Metanephros (tissue), 2 donors: ENCODE results near the gene LRPPRC. TPM values are rescaled to one million over a fixed set of nuclear protein-coding genes. Genes with fewer than 3 reads are reported as not detected.

Experiments used
- small RNA-seq: library from RNA; depleted of rRNA; stranded (forward); fragments of <200 nt; gene quantifications from one replicate; pipeline ENCODE3, GENCODE V24; 2014; ENCODE audit warnings: low replicate concordance
- total RNA-seq: library from RNA; depleted of rRNA; stranded (reverse); fragments of >200 nt; gene quantifications from one replicate; pipeline ENCODE4 v1.2.3, GENCODE V29; 2014

The LRPPRC gene
- total RNA-seq = 95.8 TPM

DNA sequence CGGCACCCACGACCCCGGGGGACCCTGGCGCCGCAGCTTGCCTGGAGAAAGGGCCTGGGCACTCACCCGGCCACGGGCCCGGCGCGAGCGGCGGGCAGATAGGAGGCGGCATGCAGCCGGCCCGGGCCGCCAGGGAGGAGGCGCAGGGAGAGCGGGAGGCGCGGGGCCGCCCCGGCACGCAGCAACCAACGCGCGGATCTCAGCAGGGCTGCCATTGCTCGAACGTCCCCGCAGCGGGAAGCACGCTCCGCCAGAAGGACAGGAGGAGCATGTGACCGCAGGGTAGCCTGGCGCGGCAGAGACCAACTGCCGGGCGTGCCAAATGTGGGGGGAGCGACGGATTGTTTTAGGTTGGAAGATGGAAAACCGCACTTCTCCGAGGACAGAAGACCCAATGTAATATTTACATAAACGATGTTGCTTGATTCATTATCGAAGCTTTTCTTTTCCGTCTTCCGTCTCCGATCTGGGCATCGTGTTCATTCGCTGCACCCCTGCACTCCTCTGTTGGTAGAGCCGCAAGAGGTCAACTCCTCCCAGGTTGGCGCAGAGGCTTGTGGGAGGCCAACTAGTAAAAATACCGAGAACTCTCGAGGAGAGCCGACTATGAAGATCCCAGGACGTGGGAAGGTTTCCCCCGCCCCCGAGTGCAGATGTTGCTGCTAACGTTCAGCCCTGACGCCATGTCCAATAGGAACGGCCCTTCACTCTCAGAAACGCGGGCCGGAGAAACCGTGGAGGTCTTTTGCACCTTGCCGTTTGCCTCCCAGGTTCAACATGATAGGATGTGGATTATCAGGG lies at the start of gene LRPPRC:
Gene LRPPRC, minus strand, starts transcription at position 257 of the 801 bp plus-strand sequence. Its CDS starts 42 bp downstream, at position 215.

DNA sequence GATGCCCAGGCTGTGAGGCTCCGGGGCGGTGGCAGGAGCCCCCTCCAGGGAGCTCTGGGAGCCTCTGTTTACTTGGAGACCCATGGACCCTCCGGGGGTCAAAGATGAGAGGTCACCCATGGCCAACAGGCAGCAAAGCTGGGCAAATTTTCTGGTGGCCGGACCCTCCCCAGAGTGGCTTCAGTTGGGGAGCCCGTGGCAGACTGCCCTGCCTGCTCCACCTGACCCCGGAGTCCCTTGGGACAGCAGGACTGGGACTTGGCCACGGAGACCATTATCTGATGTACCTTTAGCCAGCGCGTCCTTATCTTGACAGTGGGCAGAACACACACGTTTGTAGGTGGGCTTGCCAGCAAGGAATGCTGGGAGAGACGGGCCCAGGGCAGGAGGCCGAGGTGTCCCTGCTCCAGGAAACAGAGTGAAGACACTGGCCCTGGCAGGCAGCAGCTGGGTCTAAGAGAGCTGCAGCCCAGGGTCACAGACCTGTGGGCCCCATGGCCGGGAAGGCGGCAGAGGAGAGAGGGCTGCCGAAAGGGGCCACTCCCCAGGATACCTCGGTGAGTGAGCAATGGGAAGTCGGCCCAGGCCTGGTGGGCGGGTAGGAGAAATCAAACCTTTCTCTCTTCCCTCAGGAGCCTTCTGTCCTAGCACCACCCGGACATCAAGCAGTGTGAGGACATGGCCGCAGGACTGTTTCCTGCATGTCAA lies 157.1 kb downstream of the LRPPRC start, which contains the start of the genes ABCG5 and ABCG8:
Gene ABCG5, minus strand, starts transcription at position 280 of the 708 bp plus-strand sequence. Its CDS starts 160 bp downstream, at position 120.
Gene ABCG8, plus strand, starts transcription at position 412 of the 708 bp plus-strand sequence. Its CDS starts 83 bp downstream, at position 495.

Small RNA genes within 50 kb of the gene (small RNA-seq; reads per million reads assigned to genes)
- gene RN7SL455P = not detected
- not detected for gene RNU6-1048P

Other genes with a start within 250 kb of the LRPPRC start
- gene DYNC2LI1, start 221.9 kb downstream of the LRPPRC start, total RNA-seq = 58.2 TPM
- 0.18 TPM for gene ABCG5, start 157.2 kb downstream of the LRPPRC start, total RNA-seq
- 1.4 TPM for gene ABCG8, start 157.0 kb downstream of the LRPPRC start, total RNA-seq
- 69.2 TPM for gene PPM1B, start 172.9 kb upstream of the LRPPRC start, total RNA-seq